ENCODE measurements around the gene TGFA.

TGFA gene

DNA sequence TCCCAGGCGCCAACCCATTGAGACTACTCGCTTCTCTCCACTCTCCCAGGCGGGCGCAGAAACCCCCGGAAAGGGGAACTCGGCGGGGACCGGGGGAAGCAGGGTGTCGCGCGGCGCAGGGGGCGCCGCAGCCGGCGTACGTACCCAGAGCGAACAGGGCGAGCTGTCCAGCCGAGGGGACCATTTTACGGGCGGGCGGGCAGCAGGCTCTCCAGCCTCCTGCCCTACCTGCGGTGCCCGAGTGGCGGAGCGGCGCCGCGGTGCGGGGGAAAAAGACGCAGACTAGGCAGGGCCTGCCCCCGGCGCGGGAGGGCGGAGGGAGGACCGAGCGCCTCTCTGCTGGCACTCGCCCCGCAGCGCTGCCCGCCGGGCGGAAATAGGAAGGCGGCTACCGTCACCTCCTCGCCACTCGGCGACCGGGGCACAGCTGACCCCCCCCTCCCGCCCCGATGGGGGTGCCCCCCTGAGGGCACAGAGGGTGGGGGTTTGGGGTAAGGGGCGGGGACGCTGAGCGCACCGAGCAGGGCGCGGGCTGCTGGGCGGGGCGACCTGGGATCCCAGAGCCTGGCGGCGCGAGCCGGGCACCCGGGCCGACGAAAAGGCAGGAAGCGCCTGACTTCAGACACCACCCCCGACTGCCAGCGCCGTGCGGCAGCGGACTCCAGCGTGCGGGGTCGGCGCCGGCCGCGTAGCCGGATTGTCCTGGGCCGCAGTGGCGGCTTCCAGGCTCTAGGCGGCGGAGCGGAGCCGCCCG lies at the start of gene TGFA:
TGFA (minus strand) TSS at position 243 of the 754 bp plus-strand sequence; CDS start at position 184, 59 bp downstream.
- DNase-seq, result peak; percentile 91

- DNase-seq, result no peak
Observed at GRCh38 chr2:70603066-70603465, 49.4 kb upstream of the TGFA start.

GRCh38 chr2:70598197-70598596 lies 44.6 kb upstream of the TGFA start:
- DNase-seq, result no peak

GRCh38 chr2:70596739-70597138 lies 43.1 kb upstream of the TGFA start:
- DNase-seq, result no peak

GRCh38 chr2:70596293-70596692 lies 42.7 kb upstream of the TGFA start:
- DNase-seq, result no peak

DNA sequence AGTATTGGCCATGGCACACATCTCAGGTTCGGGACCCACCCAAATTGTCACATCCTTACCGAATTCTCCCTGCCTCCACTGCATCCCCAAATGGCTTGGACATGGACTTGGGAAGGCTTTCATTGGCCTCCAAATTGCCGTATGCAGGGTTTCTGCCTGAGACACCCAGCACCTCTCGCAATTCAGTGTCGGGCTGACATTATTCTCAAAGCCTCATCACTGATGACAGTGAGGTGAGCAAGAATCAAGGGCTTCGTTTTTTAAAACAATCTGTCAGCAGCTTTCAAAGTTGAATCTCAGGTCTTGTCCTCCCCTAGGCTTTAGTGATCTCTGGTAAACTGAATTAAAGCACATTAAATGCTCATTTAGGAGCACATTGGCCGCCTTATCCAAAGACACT lies 29.5 kb upstream of the TGFA start:
- DNase-seq, result no peak

DNA sequence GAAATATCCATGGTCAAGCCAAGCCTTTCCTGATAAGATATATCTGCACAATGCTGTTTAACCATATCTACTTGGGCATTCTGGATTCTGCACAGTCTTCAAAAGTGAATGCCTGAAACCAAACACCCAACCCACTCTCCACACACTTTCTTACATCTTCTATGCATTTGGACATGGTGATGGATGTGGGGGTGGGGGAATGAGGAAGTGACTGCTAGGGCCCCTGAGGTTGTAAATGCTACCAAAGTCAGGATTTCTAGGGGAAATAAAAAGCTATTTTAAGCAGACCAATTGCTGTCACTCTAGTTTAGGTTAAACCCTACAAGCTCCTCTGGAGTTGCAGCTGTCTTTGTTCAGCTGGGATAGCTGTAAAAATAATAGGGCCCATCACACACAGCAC lies 26.7 kb upstream of the TGFA start:
- no peak for DNase-seq

- no peak for DNase-seq
Observed at GRCh38 chr2:70574618-70575017, 21.0 kb upstream of the TGFA start.

DNA sequence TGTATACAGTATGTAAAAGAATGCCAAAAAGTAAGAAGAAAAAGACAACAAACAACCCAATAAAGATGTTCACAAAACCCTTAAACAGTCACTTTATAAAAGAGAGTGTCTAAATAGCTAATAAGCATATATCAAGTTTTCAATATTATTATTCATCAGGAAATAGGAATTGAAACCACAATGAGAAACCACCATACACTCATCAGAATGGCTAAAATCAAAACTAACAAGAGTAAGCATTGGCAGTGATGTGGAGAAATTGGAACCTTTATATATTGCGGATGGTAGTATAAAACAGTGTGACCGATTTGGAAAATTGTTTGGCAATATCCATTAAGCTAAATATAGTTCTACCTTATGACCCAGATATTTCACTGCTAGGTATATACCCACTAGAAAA lies 20.5 kb upstream of the TGFA start:
- no peak for DNase-seq

DNA sequence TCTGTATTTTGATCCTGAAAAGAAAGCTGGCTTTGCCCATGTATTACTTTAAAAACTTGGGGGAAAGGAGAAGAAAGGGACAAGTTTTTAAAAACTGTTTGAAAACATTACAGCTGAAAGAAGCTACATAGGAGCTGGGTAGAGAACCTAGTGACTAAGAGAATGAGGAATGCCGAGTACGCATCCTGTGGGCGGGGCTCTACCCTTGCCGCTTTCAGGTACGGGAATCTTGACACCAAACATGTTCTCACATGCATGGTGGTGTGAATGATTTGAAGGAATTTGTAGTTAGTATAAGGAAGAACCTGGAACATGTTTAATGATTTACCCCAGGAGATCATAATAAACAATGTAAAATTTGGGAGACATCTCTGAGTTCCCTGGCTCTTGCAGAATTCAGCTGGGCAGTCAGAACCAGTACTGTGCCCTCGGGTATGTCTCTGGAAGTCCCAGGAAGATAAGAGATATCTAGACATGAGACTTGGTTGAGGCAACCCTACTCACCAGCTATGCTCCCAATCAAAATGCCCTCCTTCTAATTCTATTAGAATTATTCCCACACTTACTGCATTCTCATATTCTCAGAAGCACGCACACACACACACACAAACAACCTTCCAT lies 16.5 kb upstream of the TGFA start:
- DNase-seq, result peak; percentile 85

DNA sequence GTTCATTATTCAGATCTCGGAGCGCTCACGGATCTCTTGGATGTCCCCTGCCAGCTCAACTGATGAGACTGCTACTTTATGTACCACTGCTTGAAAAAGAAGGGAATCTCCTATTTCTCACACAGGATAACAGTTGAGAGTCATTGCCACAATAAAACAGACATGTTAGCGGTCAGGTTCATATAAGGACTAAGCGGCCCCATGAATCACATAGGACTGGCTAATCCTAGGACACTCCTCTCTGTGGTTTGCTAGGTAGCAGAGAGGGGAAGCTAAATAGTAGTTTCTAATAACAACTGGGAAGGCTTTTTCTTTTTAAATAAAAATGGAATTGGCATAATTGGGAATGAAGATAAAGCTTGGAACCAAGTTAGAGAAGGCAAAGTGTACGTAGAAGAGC lies 15.9 kb upstream of the TGFA start:
- DNase-seq, result no peak

- no peak for DNase-seq
Observed at GRCh38 chr2:70566906-70567305, 13.3 kb upstream of the TGFA start.

DNA sequence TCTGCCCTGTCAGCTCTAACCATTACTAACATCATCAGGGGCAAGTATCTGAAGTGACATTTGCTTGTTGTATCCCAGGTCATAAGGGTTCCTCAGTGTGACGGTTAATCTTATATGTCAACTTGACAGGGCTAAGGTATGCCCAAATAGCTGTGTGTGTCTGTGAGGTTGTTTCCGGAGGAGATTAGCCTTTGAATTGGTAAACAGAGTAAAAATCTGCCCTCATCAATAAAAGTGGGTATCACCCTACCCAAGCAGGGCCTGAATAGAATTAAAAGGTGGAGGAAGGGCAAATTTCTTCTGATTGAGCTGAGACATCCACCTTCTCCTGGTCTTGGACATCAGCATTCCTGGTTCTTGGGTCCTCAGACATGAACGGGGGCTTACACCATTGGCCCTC lies 12.8 kb upstream of the TGFA start:
- DNase-seq, result no peak

GRCh38 chr2:70565039-70565731 lies 11.6 kb upstream of the TGFA start:
- no peak for DNase-seq

DNA sequence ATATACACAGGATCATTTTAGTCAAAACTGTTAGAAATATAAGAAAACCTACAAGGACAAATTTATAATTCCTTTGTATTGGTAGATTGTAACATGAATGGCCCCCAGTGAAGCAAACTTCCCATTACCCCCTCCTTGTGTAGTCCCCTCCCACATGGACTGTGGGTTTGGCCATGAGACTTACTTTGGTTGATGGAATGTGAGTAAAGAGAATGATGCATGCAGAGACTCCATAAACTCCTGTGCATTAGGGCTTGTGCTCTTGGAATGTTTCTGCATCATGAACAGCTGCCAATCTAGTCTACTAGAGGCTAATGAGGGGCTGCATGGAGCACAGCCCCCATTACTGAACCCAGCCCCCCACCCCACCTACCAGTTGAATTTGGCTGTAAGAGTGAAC lies 8.3 kb upstream of the TGFA start:
- DNase-seq, result no peak

DNA sequence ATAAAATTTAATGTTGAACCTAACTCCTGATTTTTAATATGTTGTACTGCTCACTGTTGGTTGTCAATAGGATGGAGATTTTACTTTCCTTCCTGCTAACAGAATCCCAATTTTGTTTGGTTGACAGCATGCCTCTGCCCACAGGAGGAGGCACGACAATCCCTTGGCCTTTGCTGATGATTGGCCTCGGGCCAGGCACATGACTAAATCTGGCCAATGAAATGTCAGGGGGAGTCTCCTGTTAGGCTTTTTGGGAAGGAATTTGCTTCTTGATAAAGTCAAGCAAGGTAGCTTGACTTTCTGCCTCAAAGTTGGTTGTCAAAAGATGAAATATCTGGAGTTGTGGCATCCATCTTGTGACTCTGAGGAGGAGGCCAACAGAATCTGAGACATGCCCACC lies 6.8 kb upstream of the TGFA start:
- no peak for DNase-seq

DNA sequence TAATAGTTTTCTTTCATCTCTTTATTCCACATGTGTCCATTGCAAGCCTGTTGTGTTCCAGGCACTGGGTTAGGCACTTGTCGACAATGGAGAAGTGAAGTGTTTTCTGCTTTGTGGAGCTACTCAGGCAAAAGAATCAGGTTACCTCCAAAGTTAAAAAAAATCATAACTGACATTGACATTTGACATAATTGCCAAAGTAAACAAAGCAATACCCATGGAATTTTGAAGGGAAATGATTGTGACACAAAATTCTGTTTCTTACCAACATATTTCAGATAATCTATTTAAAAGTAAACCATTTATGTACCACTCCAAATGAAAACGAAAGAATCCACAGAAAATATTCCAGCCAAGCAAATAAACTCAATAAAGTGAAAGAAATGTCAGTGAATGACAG lies 6.4 kb upstream of the TGFA start:
- DNase-seq, result no peak

GRCh38 chr2:70558195-70558808 lies 4.7 kb upstream of the TGFA start:
- no peak for DNase-seq

DNA sequence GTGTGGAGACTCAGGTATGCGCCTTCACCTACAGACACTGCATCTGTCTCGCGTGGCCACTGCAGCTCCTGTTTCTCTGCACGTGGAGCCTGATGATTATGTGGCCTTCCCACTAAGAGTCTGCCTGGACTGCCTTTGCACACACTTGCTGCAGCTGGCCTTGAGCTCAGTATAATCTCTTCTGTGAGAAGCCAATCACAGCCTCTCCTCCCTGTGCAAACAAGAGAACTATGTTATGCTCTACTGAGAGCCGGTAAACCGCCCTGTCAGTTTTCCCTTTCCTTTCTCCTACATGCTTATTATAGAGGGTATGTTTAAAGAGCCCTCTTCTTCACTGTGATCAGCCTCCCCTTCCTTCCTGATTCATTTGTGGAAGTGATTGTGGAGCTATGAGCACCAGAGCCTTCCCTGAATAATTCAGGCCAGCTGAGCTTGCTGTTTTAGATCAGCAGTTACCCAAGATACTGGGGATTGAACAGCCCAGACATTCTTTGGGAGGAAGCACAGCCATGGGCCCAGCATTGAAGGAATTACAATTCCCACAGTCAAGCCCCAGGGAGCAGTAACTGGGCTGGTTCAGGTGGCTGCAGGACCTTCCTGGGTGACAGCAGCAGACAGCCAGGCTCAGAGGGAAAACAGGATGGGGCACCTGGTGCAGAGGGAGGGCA lies 3.7 kb upstream of the TGFA start:
- DNase-seq, result no peak

- no peak for DNase-seq
Observed at GRCh38 chr2:70556608-70557007, 3.0 kb upstream of the TGFA start.

- DNase-seq, result no peak
Observed at GRCh38 chr2:70554338-70554892, 789 bp upstream of the TGFA start.

DNA sequence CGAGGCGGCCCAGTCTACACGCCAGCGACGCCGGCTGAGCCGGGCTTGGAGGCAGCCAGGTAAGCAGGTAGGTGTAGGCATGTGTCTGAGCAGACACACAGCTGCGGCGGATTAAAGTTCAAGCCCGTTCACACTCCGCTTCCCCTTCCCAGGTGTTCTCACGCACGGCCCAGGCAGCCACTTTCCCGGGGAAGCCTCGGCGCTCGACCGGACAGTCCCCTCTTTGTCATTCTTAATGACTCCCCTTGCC lies 367 bp downstream of the TGFA start:
- peak; percentile 72 for DNase-seq

Measured in islet precursor cell (in vitro differentiated cells).